Left renal pelvis (tissue), 4 donors: ENCODE results near the gene KNL1. TPM values are rescaled to one million over a fixed set of nuclear protein-coding genes. Genes with fewer than 3 reads are reported as not detected.
"Not testable (repeated sequence)": the region's sequence is repeated elsewhere in the genome, so short reads cannot be mapped to it uniquely, and the experiment has no call there.

Experiments
- DNase-seq, 4 donors: peaks; one replicate each; pipeline ENCODE4 v3.0.0-alpha.2; 2013; ENCODE audit warnings: low read depth in 4 of 4, low spot score in 3 of 4
- polyA plus RNA-seq, 4 donors: library from polyadenylated mRNA; unstranded; fragments of 120-200 nt; gene quantifications; one replicate each; pipeline ENCODE4 v1.2.1, GENCODE V29; 2013; ENCODE audit not compliant: insufficient read length in 4 of 4

The KNL1 gene
- polyA plus RNA-seq, 4 donors, result 17.9 to 21.6 (median 19.3) TPM

GRCh38 chr15:40647523-40647922 lies 53.5 kb downstream of the KNL1 start:
- DNase-seq, result no peak

- DNase-seq, result no peak
Measured at GRCh38 chr15:40650479-40650878, 56.4 kb downstream of the KNL1 start.

GRCh38 chr15:40660686-40661085 lies 66.6 kb downstream of the KNL1 start:
- no peak for DNase-seq

- DNase-seq, result no peak
Measured at GRCh38 chr15:40664909-40665308, 70.9 kb downstream of the KNL1 start.

GRCh38 chr15:40676290-40676689 lies 82.2 kb downstream of the KNL1 start:
- DNase-seq, result not testable (repeated sequence)

- not testable (repeated sequence) for DNase-seq
Measured at GRCh38 chr15:40676906-40677305, 82.9 kb downstream of the KNL1 start.

GRCh38 chr15:40680151-40680550 lies 86.1 kb downstream of the KNL1 start:
- DNase-seq, result no peak

- not testable (repeated sequence) for DNase-seq
Measured at GRCh38 chr15:40680959-40681358, 86.9 kb downstream of the KNL1 start.

- no peak for DNase-seq
Measured at GRCh38 chr15:40684381-40684780, 90.3 kb downstream of the KNL1 start.

GRCh38 chr15:40685376-40685775 lies 91.3 kb downstream of the KNL1 start:
- DNase-seq, result no peak

- DNase-seq, result no peak
Measured at GRCh38 chr15:40688932-40689799, 95.1 kb downstream of the KNL1 start.

- DNase-seq, result no peak
Measured at GRCh38 chr15:40691737-40692136, 97.7 kb downstream of the KNL1 start.

- DNase-seq, result no peak
Measured at GRCh38 chr15:40693904-40694687, 100.0 kb downstream of the KNL1 start.

- peak; percentile 82 to 88 (median 84) for DNase-seq
Measured at GRCh38 chr15:40694688-40695468, 100.8 kb downstream of the KNL1 start, which contains the start of gene RAD51. Gene RAD51, plus strand, starts transcription at chr15:40695174. Its CDS starts 3,585 bp downstream, at chr15:40698759.

GRCh38 chr15:40695469-40695890 lies 101.4 kb downstream of the KNL1 start:
- no peak for DNase-seq

GRCh38 chr15:40696228-40696627 lies 102.2 kb downstream of the KNL1 start:
- no peak for DNase-seq

GRCh38 chr15:40697916-40698315 lies 103.9 kb downstream of the KNL1 start:
- no peak for DNase-seq

GRCh38 chr15:40702077-40702476 lies 108.0 kb downstream of the KNL1 start:
- no peak for DNase-seq

GRCh38 chr15:40706121-40706520 lies 112.1 kb downstream of the KNL1 start:
- no peak for DNase-seq
